ENCODE measurements around the gene SLC35B2. TPM values are rescaled to one million over a fixed set of nuclear protein-coding genes. Genes with fewer than 3 reads are reported as not detected.
A peak's percentile ranks its signal among the peaks of the same experiment; 100 is the strongest.

Gene SLC35B2
- total and polyA plus RNA-seq, 7 experiments from 2014 or later = 10.0 to 41.7 (median 20.4) TPM

GRCh38 chr6:44237021-44237812, 20.1 kb downstream of the SLC35B2 start:
- H3K36me3 ChIP-seq (ENCODE audit: control insufficient read depth in 2 of 3, insufficient read depth in 3 of 3, low read length in 3 of 3) = no peaks in the 10 kb centered on the region
- no peaks in the 10 kb centered on the region for H3K9me3 ChIP-seq (ENCODE audit: control insufficient read depth in 2 of 3, low read length in 3 of 3)
- no peaks in the 10 kb centered on the region for H3K27me3 ChIP-seq (ENCODE audit: control insufficient read depth in 2 of 2, insufficient read depth in 2 of 2, low read length in 2 of 2)
- peak overlapping the region; percentile 83 for H3K27ac ChIP-seq (ENCODE audit: low read depth, low read length)
- H3K9me3 Mint-ChIP-seq = no peaks in the 10 kb centered on the region
- POLR2A ChIA-PET = interaction anchor here (0.6 to 5.4 kb wide), 7 partner anchors 9 to 1813 kb away, joined by 3 to 42 read pairs (median 5); partner anchors contain the start of gene HSP90AB1
- ATAC-seq = peak; percentile 89
- CTCF ChIA-PET = interaction anchor here (0.6 to 2.3 kb wide), 9 partner anchors 9 to 144 kb away, joined by 3 to 15 read pairs (median 3); partner anchors contain the start of genes HSP90AB1 and SLC29A1
- peak in 3 of 9 donors; percentile 44 to 76 (median 45) for DNase-seq
- peak overlapping the region; percentile 38 to 98 (median 89) for H3K27ac Mint-ChIP-seq
- H3K36me3 Mint-ChIP-seq = no peaks in the 10 kb centered on the region
- H3K4me1 ChIP-seq (ENCODE audit: control insufficient read depth in 2 of 2, insufficient read depth in 2 of 2, low read length in 2 of 2) = peaks cover 5 to 7% of the 10 kb centered on the region in 2 donors
- no peaks in the 10 kb centered on the region for H3K27me3 Mint-ChIP-seq
- H3K4me1 Mint-ChIP-seq = peaks cover 0 to 30% (median 11%) of the 10 kb centered on the region in 7 donors
- H3K4me3 ChIP-seq (ENCODE audit: low read length) = peak overlapping the region; percentile 93
- intact Hi-C loops (cut with micrococcal nuclease) = loop anchor here in 1 of 2 donors (1.0 kb wide), 1 partner anchor 141 kb away; no protein-coding TSS in a partner anchor
- peak overlapping the region; percentile 82 to 92 (median 90) for H3K4me3 Mint-ChIP-seq

DNA sequence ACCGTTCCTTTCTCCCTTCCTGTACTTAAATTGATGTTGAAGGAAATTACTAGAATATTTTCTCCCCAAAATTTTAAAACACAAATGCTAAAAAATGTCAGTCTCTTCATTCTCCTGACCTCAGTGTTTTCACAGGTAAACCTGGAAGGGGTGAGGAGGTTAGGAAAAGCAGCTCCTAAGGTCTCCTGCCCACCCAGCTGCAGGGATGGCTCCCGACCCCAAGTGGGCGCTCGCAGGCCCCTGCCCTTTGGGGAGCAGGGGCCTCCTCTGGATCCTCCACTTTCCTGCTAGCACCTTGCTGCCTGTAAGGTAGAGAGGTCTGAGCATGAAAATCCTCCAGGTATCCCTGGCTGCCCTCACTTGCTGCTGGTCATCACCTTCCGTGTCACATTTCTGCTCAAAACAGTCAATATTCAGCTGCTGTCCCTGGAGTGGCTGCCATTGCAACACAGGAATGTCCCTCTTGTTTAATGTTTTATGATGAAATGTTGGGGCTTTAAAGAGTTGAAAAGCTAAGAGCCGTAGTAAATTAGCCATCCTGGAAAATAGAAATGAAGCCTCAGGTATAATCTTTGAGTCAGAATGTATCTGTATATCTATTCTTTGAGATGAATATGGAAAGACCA, 21.3 kb downstream of the SLC35B2 start:
- intact Hi-C loops (cut with micrococcal nuclease) = no loop called here
- DNase-seq (no peak), ATAC-seq (no peak)
- no peaks in the 10 kb centered on the region for H3K9me3 Mint-ChIP-seq
- Histone ChIP-seq H3K4me1 (ENCODE audit: control insufficient read depth in 2 of 2, insufficient read depth in 2 of 2, low read length in 2 of 2) (peaks cover 5 to 7% of the 10 kb centered on the region in 2 donors), H3K4me3 (ENCODE audit: low read length) (no peak overlapping the region), H3K27ac (ENCODE audit: low read depth, low read length) (no peak overlapping the region), H3K36me3 (ENCODE audit: control insufficient read depth in 2 of 3, insufficient read depth in 3 of 3, low read length in 3 of 3) (no peaks in the 10 kb centered on the region), H3K27me3 (ENCODE audit: control insufficient read depth in 2 of 2, insufficient read depth in 2 of 2, low read length in 2 of 2) (no peaks in the 10 kb centered on the region), H3K9me3 (ENCODE audit: control insufficient read depth in 2 of 3, low read length in 3 of 3) (no peaks in the 10 kb centered on the region)
- ChIA-PET POLR2A (interaction anchor here (1.0 to 5.4 kb wide), 3 partner anchors 8 to 12 kb away, joined by 3 to 42 read pairs (median 4); partner anchors contain the start of gene HSP90AB1), CTCF (interaction anchor here (0.7 to 1.4 kb wide), 5 partner anchors 13 to 143 kb away, joined by 3 to 8 read pairs (median 3); partner anchors contain the start of gene SLC29A1)
- no peaks in the 10 kb centered on the region for H3K27me3 Mint-ChIP-seq
- peak overlapping the region in 1 of 10 donors; percentile 39 for H3K4me3 Mint-ChIP-seq
- H3K4me1 Mint-ChIP-seq = peaks cover 0 to 30% (median 11%) of the 10 kb centered on the region in 7 donors
- no peaks in the 10 kb centered on the region for H3K36me3 Mint-ChIP-seq
- no peak overlapping the region for H3K27ac Mint-ChIP-seq

DNA sequence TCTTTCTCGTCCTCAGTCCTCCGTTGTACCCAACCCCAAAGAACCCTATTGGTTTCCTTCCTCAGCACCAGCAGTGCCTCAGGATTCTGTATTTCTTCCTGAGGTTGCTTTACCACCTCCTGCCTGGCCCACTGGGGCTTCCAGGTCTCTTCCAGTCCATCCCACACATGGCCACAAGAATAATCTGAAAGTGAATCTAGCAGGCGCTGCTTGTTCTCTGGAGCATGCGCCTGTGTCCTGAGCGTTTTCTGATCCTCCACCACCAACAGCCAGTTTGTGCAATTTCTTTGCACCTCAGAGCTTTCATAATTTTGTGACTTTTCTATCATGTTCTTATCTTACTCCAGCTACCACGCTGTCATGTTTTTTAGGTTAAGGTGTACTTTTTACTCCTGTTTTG, 22.1 kb downstream of the SLC35B2 start:
- CTCF ChIA-PET = interaction anchor here (1.0 to 1.4 kb wide), 5 partner anchors 10 to 137 kb away, joined by 3 to 8 read pairs (median 4); partner anchors contain the start of gene SLC29A1
- POLR2A ChIA-PET = interaction anchor here (0.5 to 5.4 kb wide), 3 partner anchors 11 to 706 kb away, joined by 3 to 42 read pairs (median 4); partner anchors contain the start of gene HSP90AB1
- peaks cover 5 to 7% of the 10 kb centered on the region in 2 donors for H3K4me1 ChIP-seq (ENCODE audit: control insufficient read depth in 2 of 2, insufficient read depth in 2 of 2, low read length in 2 of 2)
- H3K4me3 ChIP-seq (ENCODE audit: low read length) = no peak overlapping the region
- Mint-ChIP-seq H3K27ac (no peak overlapping the region), H3K4me1 (peaks cover 0 to 30% (median 11%) of the 10 kb centered on the region in 7 donors), H3K4me3 (no peak overlapping the region), H3K36me3 (no peaks in the 10 kb centered on the region), H3K9me3 (no peaks in the 10 kb centered on the region), H3K27me3 (no peaks in the 10 kb centered on the region)
- H3K36me3 ChIP-seq (ENCODE audit: control insufficient read depth in 2 of 3, insufficient read depth in 3 of 3, low read length in 3 of 3) = no peaks in the 10 kb centered on the region
- H3K27ac ChIP-seq (ENCODE audit: low read depth, low read length) = no peak overlapping the region
- intact Hi-C loops (cut with micrococcal nuclease) = no loop called here
- no peak for ATAC-seq
- H3K9me3 ChIP-seq (ENCODE audit: control insufficient read depth in 2 of 3, low read length in 3 of 3) = no peaks in the 10 kb centered on the region
- no peak for DNase-seq
- H3K27me3 ChIP-seq (ENCODE audit: control insufficient read depth in 2 of 2, insufficient read depth in 2 of 2, low read length in 2 of 2) = no peaks in the 10 kb centered on the region

GRCh38 chr6:44234101-44235025, 23.0 kb downstream of the SLC35B2 start:
- Histone ChIP-seq H3K4me3 (ENCODE audit: low read length) (no peak overlapping the region), H3K9me3 (ENCODE audit: control insufficient read depth in 2 of 3, low read length in 3 of 3) (no peaks in the 10 kb centered on the region), H3K27me3 (ENCODE audit: control insufficient read depth in 2 of 2, insufficient read depth in 2 of 2, low read length in 2 of 2) (no peaks in the 10 kb centered on the region), H3K27ac (ENCODE audit: low read depth, low read length) (no peak overlapping the region), H3K4me1 (ENCODE audit: control insufficient read depth in 2 of 2, insufficient read depth in 2 of 2, low read length in 2 of 2) (peaks cover 5 to 7% of the 10 kb centered on the region in 2 donors), H3K36me3 (ENCODE audit: control insufficient read depth in 2 of 3, insufficient read depth in 3 of 3, low read length in 3 of 3) (no peaks in the 10 kb centered on the region)
- ChIA-PET POLR2A (interaction anchor here (0.9 to 5.4 kb wide), 2 partner anchors 12 to 37 kb away, joined by 4 to 42 read pairs; partner anchors contain the start of gene HSP90AB1), CTCF (interaction anchor here (0.6 to 1.2 kb wide), 6 partner anchors 11 to 110 kb away, joined by 3 to 4 read pairs (median 3); partner anchors contain the start of gene SLC35B2)
- no peak for ATAC-seq
- peak overlapping the region in 3 of 9 donors; percentile 2 to 46 (median 21) for H3K27ac Mint-ChIP-seq
- intact Hi-C loops (cut with micrococcal nuclease) = no loop called here
- H3K9me3 Mint-ChIP-seq = no peaks in the 10 kb centered on the region
- H3K36me3 Mint-ChIP-seq = no peaks in the 10 kb centered on the region
- H3K4me3 Mint-ChIP-seq = no peak overlapping the region
- peaks cover 0 to 30% (median 11%) of the 10 kb centered on the region in 7 donors for H3K4me1 Mint-ChIP-seq
- DNase-seq = no peak
- H3K27me3 Mint-ChIP-seq = no peaks in the 10 kb centered on the region

GRCh38 chr6:44233567-44234100, 23.7 kb downstream of the SLC35B2 start:
- intact Hi-C loops (cut with micrococcal nuclease) = no loop called here
- Mint-ChIP-seq H3K27me3 (no peaks in the 10 kb centered on the region), H3K27ac (peak overlapping the region in 2 of 9 donors; percentile 17 to 56), H3K36me3 (no peaks in the 10 kb centered on the region), H3K4me3 (no peak overlapping the region), H3K4me1 (peaks cover 0 to 30% (median 10%) of the 10 kb centered on the region in 7 donors), H3K9me3 (peaks cover 0 to 1% (median 0%) of the 10 kb centered on the region in 11 donors)
- ATAC-seq (no peak), DNase-seq (no peak)
- no peaks in the 10 kb centered on the region for H3K36me3 ChIP-seq (ENCODE audit: control insufficient read depth in 2 of 3, insufficient read depth in 3 of 3, low read length in 3 of 3)
- H3K27ac ChIP-seq (ENCODE audit: low read depth, low read length) = no peak overlapping the region
- ChIA-PET POLR2A (interaction anchor here (5.4 kb wide), 1 partner anchor 12 kb away, joined by 42 read pairs; the partner anchor contains the start of gene HSP90AB1), CTCF (interaction anchor here (0.6 to 1.2 kb wide), 4 partner anchors 23 to 110 kb away, joined by 3 read pairs; partner anchors contain the start of gene SLC35B2)
- no peaks in the 10 kb centered on the region for H3K27me3 ChIP-seq (ENCODE audit: control insufficient read depth in 2 of 2, insufficient read depth in 2 of 2, low read length in 2 of 2)
- H3K4me1 ChIP-seq (ENCODE audit: control insufficient read depth in 2 of 2, insufficient read depth in 2 of 2, low read length in 2 of 2) = peaks cover 5 to 7% of the 10 kb centered on the region in 2 donors
- H3K9me3 ChIP-seq (ENCODE audit: control insufficient read depth in 2 of 3, low read length in 3 of 3) = no peaks in the 10 kb centered on the region
- H3K4me3 ChIP-seq (ENCODE audit: low read length) = no peak overlapping the region

Data from naive thymus-derived CD4-positive, alpha-beta T cell (primary cell).